Effector memory CD4-positive, alpha-beta T cell (primary cell): ENCODE measurements around the gene WDR27.
"Not testable (repeated sequence)": the region's sequence is repeated elsewhere in the genome, so short reads cannot be mapped to it uniquely, and the experiment has no call there.

Source experiments
- DNase-seq, 3 donors: peaks; one replicate each; pipeline ENCODE4 v3.0.0-alpha.2; 2020
- H3K27ac ChIP-seq: 2 replicates; pipeline ENCODE4 v1.7.0; 2013; ENCODE audit warnings: mild to moderate bottlenecking, low read length, moderate library complexity; ENCODE audit not compliant: insufficient read depth, poor library complexity, severe bottlenecking
- H3K27me3 ChIP-seq: replicated peaks from 2 replicates; pipeline ENCODE4 v1.7.0; 2013; ENCODE audit warnings: mild to moderate bottlenecking, low read length; ENCODE audit not compliant: insufficient read depth, control insufficient read depth, poor library complexity, severe bottlenecking
- H3K36me3 ChIP-seq: 2 replicates; pipeline ENCODE4 v1.7.0; 2013; ENCODE audit warnings: mild to moderate bottlenecking, low read length, moderate library complexity; ENCODE audit not compliant: control insufficient read depth, insufficient read depth
- H3K4me1 ChIP-seq: 2 replicates; pipeline ENCODE4 v1.7.0; 2013; ENCODE audit warnings: low read length, mild to moderate bottlenecking; ENCODE audit not compliant: control insufficient read depth, insufficient read depth, poor library complexity, severe bottlenecking
- H3K4me3 ChIP-seq: 2 replicates; pipeline ENCODE4 v1.7.0; 2013; ENCODE audit warnings: low read length, low read depth, mild to moderate bottlenecking; ENCODE audit not compliant: insufficient read depth, poor library complexity, severe bottlenecking
- H3K9me3 ChIP-seq: 2 replicates; pipeline ENCODE4 v1.7.0; 2013; ENCODE audit warnings: mild to moderate bottlenecking, low read length, moderate library complexity; ENCODE audit not compliant: control insufficient read depth

WDR27 gene

GRCh38 chr6:169621311-169621710 is 80.5 kb downstream of the WDR27 start:
- no peak overlapping the region for H3K27ac ChIP-seq
- H3K4me1 ChIP-seq = no peaks in the 10 kb centered on the region
- no peaks in the 10 kb centered on the region for H3K9me3 ChIP-seq
- H3K27me3 ChIP-seq = no peaks in the 10 kb centered on the region
- no peaks in the 10 kb centered on the region for H3K36me3 ChIP-seq
- no peak for DNase-seq
- no peak overlapping the region for H3K4me3 ChIP-seq

GRCh38 chr6:169620171-169621130 is 81.4 kb downstream of the WDR27 start:
- Histone ChIP-seq H3K4me3 (no peak overlapping the region), H3K27ac (no peak overlapping the region), H3K27me3 (no peaks in the 10 kb centered on the region), H3K36me3 (no peaks in the 10 kb centered on the region), H3K9me3 (no peaks in the 10 kb centered on the region), H3K4me1 (no peaks in the 10 kb centered on the region)
- no peak for DNase-seq

GRCh38 chr6:169619650-169620049 is 82.2 kb downstream of the WDR27 start:
- Histone ChIP-seq H3K9me3 (no peaks in the 10 kb centered on the region), H3K27ac (no peak overlapping the region)

GRCh38 chr6:169618526-169619490 is 83.0 kb downstream of the WDR27 start:
- no peaks in the 10 kb centered on the region for H3K27me3 ChIP-seq
- H3K9me3 ChIP-seq = no peaks in the 10 kb centered on the region
- no peaks in the 10 kb centered on the region for H3K4me1 ChIP-seq
- DNase-seq = no peak
- H3K36me3 ChIP-seq = no peaks in the 10 kb centered on the region
- H3K27ac ChIP-seq = no peak overlapping the region
- no peak overlapping the region for H3K4me3 ChIP-seq

More at GRCh38 chr6:169619650-169620049, 82.2 kb downstream of the WDR27 start:
- no peak overlapping the region for H3K4me3 ChIP-seq
- no peaks in the 10 kb centered on the region for H3K36me3 ChIP-seq
- no peaks in the 10 kb centered on the region for H3K27me3 ChIP-seq
- no peaks in the 10 kb centered on the region for H3K4me1 ChIP-seq
- DNase-seq = no peak

- Histone ChIP-seq H3K4me1 (no peaks in the 10 kb centered on the region), H3K27me3 (no peaks in the 10 kb centered on the region), H3K36me3 (no peaks in the 10 kb centered on the region), H3K9me3 (no peaks in the 10 kb centered on the region), H3K27ac (no peak overlapping the region), H3K4me3 (no peak overlapping the region)
- no peak for DNase-seq
These were observed 84.3 kb downstream of the WDR27 start for GRCh38 chr6:169617562-169617961.

- H3K4me1 ChIP-seq, H3K9me3 ChIP-seq, H3K27ac ChIP-seq, DNase-seq, H3K36me3 ChIP-seq, H3K4me3 ChIP-seq, H3K27me3 ChIP-seq: not testable (repeated sequence)
These were observed 93.2 kb downstream of the WDR27 start for GRCh38 chr6:169608609-169609008.

- no peaks in the 10 kb centered on the region for H3K4me1 ChIP-seq
These were observed 97.8 kb downstream of the WDR27 start for GRCh38 chr6:169604076-169604475.

GRCh38 chr6:169601129-169601528 is 100.7 kb downstream of the WDR27 start:
- not testable (repeated sequence) for H3K4me3 ChIP-seq, DNase-seq, H3K4me1 ChIP-seq, H3K27me3 ChIP-seq, H3K27ac ChIP-seq, H3K36me3 ChIP-seq, H3K9me3 ChIP-seq

More at GRCh38 chr6:169604076-169604475, 97.8 kb downstream of the WDR27 start:
- Histone ChIP-seq H3K4me3 (no peak overlapping the region), H3K9me3 (no peaks in the 10 kb centered on the region), H3K36me3 (no peaks in the 10 kb centered on the region), H3K27ac (no peak overlapping the region), H3K27me3 (no peaks in the 10 kb centered on the region)
- no peak for DNase-seq

GRCh38 chr6:169592558-169592957 is 109.3 kb downstream of the WDR27 start:
- no peaks in the 10 kb centered on the region for H3K36me3 ChIP-seq
- no peaks in the 10 kb centered on the region for H3K27me3 ChIP-seq
- peaks cover 4% of the 10 kb centered on the region for H3K4me1 ChIP-seq
- H3K27ac ChIP-seq = no peak overlapping the region
- no peak for DNase-seq
- no peaks in the 10 kb centered on the region for H3K9me3 ChIP-seq
- no peak overlapping the region for H3K4me3 ChIP-seq
